GM23338 (cell line): ENCODE data around the gene CNOT6.

Source experiments
- EZH2 ChIP-seq: fragments of 200-600 bp; sonication (generic); IDR thresholded peaks from one replicate; pipeline ENCODE4 v1.8.0; 2017; ENCODE audit warnings: antibody characterized with exemption, mild to moderate bottlenecking, low read depth; ENCODE audit not compliant: unreplicated experiment
- POLR2AphosphoS5 ChIP-seq: IDR thresholded peaks from 2 replicates; pipeline ENCODE4 v1.6.1; 2016; ENCODE audit warnings: antibody characterized with exemption, low read depth

GRCh38 chr5:180474569-180474968 lies 19.6 kb upstream of the CNOT6 start:
- no peak for TF ChIP-seq POLR2AphosphoS5
- no peak for TF ChIP-seq EZH2
